Testis (tissue), 3 donors: ENCODE data around the gene GALNT9. TPM values are rescaled to one million over a fixed set of nuclear protein-coding genes. Genes with fewer than 3 reads are reported as not detected.
A peak's percentile ranks its signal among the peaks of the same experiment; 100 is the strongest.

Source experiments
- DNase-seq: peaks from one replicate; pipeline ENCODE4 v3.0.0-alpha.2; 2019
- H3K27ac ChIP-seq, 2 donors: fragments of 200-600 bp; sonication (generic); one replicate each; pipeline ENCODE4 v1.5.1; 2019
- H3K27me3 ChIP-seq: fragments of 200-600 bp; sonication (generic); one replicate; pipeline ENCODE4 v1.5.1; 2019
- H3K36me3 ChIP-seq: fragments of 200-600 bp; sonication (generic); one replicate; pipeline ENCODE4 v1.5.1; 2017; ENCODE audit warnings: low read depth; ENCODE audit errors: missing control alignments
- H3K4me1 ChIP-seq: fragments of 200-600 bp; sonication (generic); one replicate; pipeline ENCODE4 v1.5.1; 2019
- H3K4me3 ChIP-seq, 2 donors: fragments of 200-600 bp; sonication (generic); one replicate each; pipeline ENCODE4 v1.5.1; 2017 to 2019
- H3K9me3 ChIP-seq: fragments of 200-600 bp; sonication (generic); one replicate; pipeline ENCODE4 v1.5.1; 2017
- POLR2A ChIP-seq: fragments of 450-650 bp; IDR thresholded peaks from one replicate; pipeline ENCODE4 v1.6.1; 2017; ENCODE audit warnings: antibody characterized with exemption, mild to moderate bottlenecking, moderate library complexity
- WGBS, 2 donors: methylation state at CpG; one replicate each; pipeline ENCODE4 v1.1.5; 2018; 5-methylcytosine and 5-hydroxymethylcytosine counted together
- intact Hi-C: fragments of 100-400 bp; cut with DNase I; formaldehyde crosslinking; loops from one replicate; pipeline ENCODE4 v1.15.1; 2023; ENCODE audit warnings: low total_unique reads
- polyA plus RNA-seq: library from polyadenylated mRNA; stranded (reverse); fragments of 350-450 nt; fragmentation: Illumina TruSeq; extraction: RNeasy Lipid Tissue Mini Kit (QIAGEN cat#74804); gene quantifications from one replicate; pipeline ENCODE4 v1.2.3, GENCODE V29; 2014; ENCODE audit warnings: low read depth, low replicate concordance; ENCODE audit not compliant: insufficient read depth
- total RNA-seq, 2 donors: library from RNA; depleted of rRNA; stranded (reverse); fragments of >200 nt; gene quantifications; one replicate each; pipeline ENCODE4 v1.2.3, GENCODE V29; 2016
- TF ChIP-seq, protein P1 (sequence below), 3 experiments: fragments of 450-650 bp in 2 of 3; fragments of 200-600 bp in 1 of 3; sonication (generic) in 1 of 3; IDR thresholded peaks; one replicate each; pipeline ENCODE4 v1.5.1; 2016 to 2019; ENCODE audit warnings: antibody characterized with exemption in 3 of 3, mild to moderate bottlenecking in 2 of 3, moderate library complexity in 1 of 3

GALNT9 gene
- total and polyA plus RNA-seq, 3 donors from 2014 or later = 1.1 to 1.5 (median 1.3) TPM

GRCh38 chr12:132344601-132345000 is 15.2 kb upstream of the GALNT9 start:
- Histone ChIP-seq H3K4me1 (peaks cover 4% of the 10 kb centered on the region), H3K27ac (no peak overlapping the region), H3K27me3 (no peaks in the 10 kb centered on the region), H3K36me3 (no peaks in the 10 kb centered on the region), H3K4me3 (no peak overlapping the region), H3K9me3 (no peaks in the 10 kb centered on the region)
- no peak for DNase-seq
- TF ChIP-seq, protein P1, sequence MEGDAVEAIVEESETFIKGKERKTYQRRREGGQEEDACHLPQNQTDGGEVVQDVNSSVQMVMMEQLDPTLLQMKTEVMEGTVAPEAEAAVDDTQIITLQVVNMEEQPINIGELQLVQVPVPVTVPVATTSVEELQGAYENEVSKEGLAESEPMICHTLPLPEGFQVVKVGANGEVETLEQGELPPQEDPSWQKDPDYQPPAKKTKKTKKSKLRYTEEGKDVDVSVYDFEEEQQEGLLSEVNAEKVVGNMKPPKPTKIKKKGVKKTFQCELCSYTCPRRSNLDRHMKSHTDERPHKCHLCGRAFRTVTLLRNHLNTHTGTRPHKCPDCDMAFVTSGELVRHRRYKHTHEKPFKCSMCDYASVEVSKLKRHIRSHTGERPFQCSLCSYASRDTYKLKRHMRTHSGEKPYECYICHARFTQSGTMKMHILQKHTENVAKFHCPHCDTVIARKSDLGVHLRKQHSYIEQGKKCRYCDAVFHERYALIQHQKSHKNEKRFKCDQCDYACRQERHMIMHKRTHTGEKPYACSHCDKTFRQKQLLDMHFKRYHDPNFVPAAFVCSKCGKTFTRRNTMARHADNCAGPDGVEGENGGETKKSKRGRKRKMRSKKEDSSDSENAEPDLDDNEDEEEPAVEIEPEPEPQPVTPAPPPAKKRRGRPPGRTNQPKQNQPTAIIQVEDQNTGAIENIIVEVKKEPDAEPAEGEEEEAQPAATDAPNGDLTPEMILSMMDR (IDR thresholded peaks at IDR 0.05) = no peak
- no peak for TF ChIP-seq POLR2A
- WGBS, 2 donors = 85 to 89% methylated on average over 23 of the region's 23 CpGs
- intact Hi-C loops = no loop called here

GRCh38 chr12:132344181-132344580 is 14.8 kb upstream of the GALNT9 start:
- H3K27ac ChIP-seq = no peak overlapping the region

GRCh38 chr12:132343294-132344004 is 14.1 kb upstream of the GALNT9 start:
- intact Hi-C loops = no loop called here
- WGBS, 2 donors = 41 to 44% methylated on average over 23 of the region's 23 CpGs

More at GRCh38 chr12:132344181-132344580, 14.8 kb upstream of the GALNT9 start:
- TF ChIP-seq POLR2A = no peak
- TF ChIP-seq, protein P1 (IDR thresholded peaks at IDR 0.05) = no peak
- no peak for DNase-seq
- Histone ChIP-seq H3K36me3 (no peaks in the 10 kb centered on the region), H3K4me3 (no peak overlapping the region), H3K9me3 (no peaks in the 10 kb centered on the region), H3K27me3 (no peaks in the 10 kb centered on the region), H3K4me1 (peaks cover 4% of the 10 kb centered on the region)
- intact Hi-C loops = no loop called here
- 80 to 85% methylated on average over 11 of the region's 11 CpGs for WGBS, 2 donors

GRCh38 chr12:132342251-132343227 is 13.2 kb upstream of the GALNT9 start:
- TF ChIP-seq, protein P1 (IDR thresholded peaks at IDR 0.05) = peak in 1 of 3 experiments; percentile 15
- no peak for TF ChIP-seq POLR2A
- Histone ChIP-seq H3K4me3 (no peak overlapping the region), H3K4me1 (peaks cover 4% of the 10 kb centered on the region), H3K36me3 (no peaks in the 10 kb centered on the region), H3K27ac (no peak overlapping the region), H3K9me3 (no peaks in the 10 kb centered on the region), H3K27me3 (no peaks in the 10 kb centered on the region)
- WGBS, 2 donors = 59 to 69% methylated on average over 16 to 24 of the region's 24 CpGs
- intact Hi-C loops = no loop called here
- DNase-seq = no peak

More at GRCh38 chr12:132343294-132344004, 14.1 kb upstream of the GALNT9 start:
- DNase-seq = no peak
- Histone ChIP-seq H3K9me3 (no peaks in the 10 kb centered on the region), H3K4me1 (peaks cover 4% of the 10 kb centered on the region), H3K4me3 (no peak overlapping the region), H3K36me3 (no peaks in the 10 kb centered on the region), H3K27me3 (no peaks in the 10 kb centered on the region), H3K27ac (no peak overlapping the region)
- no peak for TF ChIP-seq POLR2A
- TF ChIP-seq, protein P1 (IDR thresholded peaks at IDR 0.05) = no peak
